ENCODE measurements around the gene FHOD3. TPM values are rescaled to one million over a fixed set of nuclear protein-coding genes. Genes with fewer than 3 reads are reported as not detected.

The FHOD3 gene
- total and polyA plus RNA-seq, 7 experiments from 2014 or later, result not detected

- Mint-ChIP-seq H3K36me3 (no peaks in the 10 kb centered on the region), H3K27ac (no peak overlapping the region), H3K4me3 (no peak overlapping the region), H3K27me3 (peaks cover 0 to 30% (median 5%) of the 10 kb centered on the region in 5 donors), H3K4me1 (peaks cover 0 to 8% (median 0%) of the 10 kb centered on the region in 7 donors), H3K9me3 (peaks cover 0 to 4% (median 0%) of the 10 kb centered on the region in 11 donors)
- ATAC-seq (no peak), DNase-seq (no peak)
- ChIA-PET CTCF (no interaction called here), POLR2A (no interaction called here)
- Histone ChIP-seq H3K27me3 (ENCODE audit: control insufficient read depth in 2 of 2, insufficient read depth in 2 of 2, low read length in 2 of 2) (no peaks in the 10 kb centered on the region), H3K4me3 (ENCODE audit: low read length) (no peak overlapping the region), H3K36me3 (ENCODE audit: control insufficient read depth in 2 of 3, insufficient read depth in 3 of 3, low read length in 3 of 3) (no peaks in the 10 kb centered on the region), H3K9me3 (ENCODE audit: control insufficient read depth in 2 of 3, low read length in 3 of 3) (no peaks in the 10 kb centered on the region), H3K27ac (ENCODE audit: low read depth, low read length) (no peak overlapping the region), H3K4me1 (ENCODE audit: control insufficient read depth in 2 of 2, insufficient read depth in 2 of 2, low read length in 2 of 2) (no peaks in the 10 kb centered on the region)
- intact Hi-C loops (cut with micrococcal nuclease), result no loop called here
Observed at GRCh38 chr18:36529747-36530146, 232.2 kb downstream of the FHOD3 start.

- Histone ChIP-seq H3K27ac (ENCODE audit: low read depth, low read length) (no peak overlapping the region), H3K27me3 (ENCODE audit: control insufficient read depth in 2 of 2, insufficient read depth in 2 of 2, low read length in 2 of 2) (no peaks in the 10 kb centered on the region), H3K4me1 (ENCODE audit: control insufficient read depth in 2 of 2, insufficient read depth in 2 of 2, low read length in 2 of 2) (no peaks in the 10 kb centered on the region), H3K9me3 (ENCODE audit: control insufficient read depth in 2 of 3, low read length in 3 of 3) (no peaks in the 10 kb centered on the region), H3K36me3 (ENCODE audit: control insufficient read depth in 2 of 3, insufficient read depth in 3 of 3, low read length in 3 of 3) (no peaks in the 10 kb centered on the region), H3K4me3 (ENCODE audit: low read length) (no peak overlapping the region)
- peaks cover 0 to 4% (median 0%) of the 10 kb centered on the region in 11 donors for H3K9me3 Mint-ChIP-seq
- no peak overlapping the region for H3K27ac Mint-ChIP-seq
- H3K27me3 Mint-ChIP-seq, result peaks cover 0 to 30% (median 5%) of the 10 kb centered on the region in 5 donors
- no peaks in the 10 kb centered on the region for H3K36me3 Mint-ChIP-seq
- intact Hi-C loops (cut with micrococcal nuclease), result no loop called here
- H3K4me1 Mint-ChIP-seq, result peaks cover 0 to 8% (median 0%) of the 10 kb centered on the region in 7 donors
- no peak overlapping the region for H3K4me3 Mint-ChIP-seq
- POLR2A ChIA-PET, result no interaction called here
- DNase-seq (no peak), ATAC-seq (no peak)
- CTCF ChIA-PET, result no interaction called here
Observed at GRCh38 chr18:36530676-36531405, 233.3 kb downstream of the FHOD3 start.

DNA sequence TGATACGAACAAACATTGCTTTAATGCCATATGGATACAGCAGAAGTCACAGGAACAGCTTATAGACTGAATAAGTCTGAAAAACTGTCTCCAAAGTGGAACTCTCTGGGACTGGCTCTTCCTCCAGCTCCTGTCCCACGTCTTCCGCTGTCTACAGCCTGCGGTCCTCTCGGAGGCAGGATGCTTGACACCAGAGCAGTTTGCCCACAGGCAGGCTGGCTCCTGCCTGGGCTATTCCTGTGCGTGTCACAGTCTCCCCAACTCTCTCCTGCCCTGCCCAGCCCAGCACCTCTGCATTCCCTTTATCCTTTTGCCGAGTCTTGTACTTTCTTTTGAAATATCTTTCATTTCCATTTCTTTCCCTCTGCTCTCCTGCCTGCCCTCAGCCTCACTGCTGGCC lies 234.1 kb downstream of the FHOD3 start:
- Mint-ChIP-seq H3K4me3 (no peak overlapping the region), H3K9me3 (peaks cover 0 to 4% (median 0%) of the 10 kb centered on the region in 11 donors), H3K27ac (no peak overlapping the region), H3K36me3 (no peaks in the 10 kb centered on the region), H3K27me3 (peaks cover 0 to 30% (median 5%) of the 10 kb centered on the region in 5 donors), H3K4me1 (peaks cover 0 to 8% (median 0%) of the 10 kb centered on the region in 7 donors)
- CTCF ChIA-PET, result no interaction called here
- H3K27me3 ChIP-seq (ENCODE audit: control insufficient read depth in 2 of 2, insufficient read depth in 2 of 2, low read length in 2 of 2), result no peaks in the 10 kb centered on the region
- no peak for ATAC-seq
- no peaks in the 10 kb centered on the region for H3K9me3 ChIP-seq (ENCODE audit: control insufficient read depth in 2 of 3, low read length in 3 of 3)
- H3K27ac ChIP-seq (ENCODE audit: low read depth, low read length), result no peak overlapping the region
- POLR2A ChIA-PET, result no interaction called here
- no peak overlapping the region for H3K4me3 ChIP-seq (ENCODE audit: low read length)
- DNase-seq, result no peak
- no peaks in the 10 kb centered on the region for H3K4me1 ChIP-seq (ENCODE audit: control insufficient read depth in 2 of 2, insufficient read depth in 2 of 2, low read length in 2 of 2)
- intact Hi-C loops (cut with micrococcal nuclease), result no loop called here
- no peaks in the 10 kb centered on the region for H3K36me3 ChIP-seq (ENCODE audit: control insufficient read depth in 2 of 3, insufficient read depth in 3 of 3, low read length in 3 of 3)

- Histone ChIP-seq H3K27me3 (ENCODE audit: control insufficient read depth in 2 of 2, insufficient read depth in 2 of 2, low read length in 2 of 2) (no peaks in the 10 kb centered on the region), H3K9me3 (ENCODE audit: control insufficient read depth in 2 of 3, low read length in 3 of 3) (no peaks in the 10 kb centered on the region), H3K36me3 (ENCODE audit: control insufficient read depth in 2 of 3, insufficient read depth in 3 of 3, low read length in 3 of 3) (no peaks in the 10 kb centered on the region), H3K4me3 (ENCODE audit: low read length) (no peak overlapping the region), H3K4me1 (ENCODE audit: control insufficient read depth in 2 of 2, insufficient read depth in 2 of 2, low read length in 2 of 2) (no peaks in the 10 kb centered on the region), H3K27ac (ENCODE audit: low read depth, low read length) (no peak overlapping the region)
- Mint-ChIP-seq H3K36me3 (no peaks in the 10 kb centered on the region), H3K27ac (no peak overlapping the region), H3K9me3 (peaks cover 0 to 4% (median 0%) of the 10 kb centered on the region in 11 donors), H3K4me1 (peaks cover 0 to 8% (median 0%) of the 10 kb centered on the region in 7 donors), H3K4me3 (no peak overlapping the region), H3K27me3 (peaks cover 0 to 34% (median 5%) of the 10 kb centered on the region in 5 donors)
- ChIA-PET POLR2A (no interaction called here), CTCF (no interaction called here)
- ATAC-seq, result no peak
- no peak for DNase-seq
- intact Hi-C loops (cut with micrococcal nuclease), result no loop called here
Observed at GRCh38 chr18:36532394-36532793, 234.9 kb downstream of the FHOD3 start.

GRCh38 chr18:36532815-36533214 lies 235.3 kb downstream of the FHOD3 start:
- H3K9me3 ChIP-seq (ENCODE audit: control insufficient read depth in 2 of 3, low read length in 3 of 3), result no peaks in the 10 kb centered on the region
- intact Hi-C loops (cut with micrococcal nuclease), result no loop called here
- no peak overlapping the region for H3K27ac ChIP-seq (ENCODE audit: low read depth, low read length)
- POLR2A ChIA-PET, result no interaction called here
- no peak overlapping the region for H3K4me3 Mint-ChIP-seq
- H3K4me1 Mint-ChIP-seq, result peaks cover 0 to 8% (median 0%) of the 10 kb centered on the region in 7 donors
- H3K4me3 ChIP-seq (ENCODE audit: low read length), result no peak overlapping the region
- H3K27me3 ChIP-seq (ENCODE audit: control insufficient read depth in 2 of 2, insufficient read depth in 2 of 2, low read length in 2 of 2), result no peaks in the 10 kb centered on the region
- ATAC-seq, result no peak
- no peaks in the 10 kb centered on the region for H3K36me3 Mint-ChIP-seq
- CTCF ChIA-PET, result no interaction called here
- H3K36me3 ChIP-seq (ENCODE audit: control insufficient read depth in 2 of 3, insufficient read depth in 3 of 3, low read length in 3 of 3), result no peaks in the 10 kb centered on the region
- no peak overlapping the region for H3K27ac Mint-ChIP-seq
- peaks cover 0 to 35% (median 5%) of the 10 kb centered on the region in 5 donors for H3K27me3 Mint-ChIP-seq
- peaks cover 0 to 4% (median 0%) of the 10 kb centered on the region in 11 donors for H3K9me3 Mint-ChIP-seq
- no peaks in the 10 kb centered on the region for H3K4me1 ChIP-seq (ENCODE audit: control insufficient read depth in 2 of 2, insufficient read depth in 2 of 2, low read length in 2 of 2)
- DNase-seq, result no peak

GRCh38 chr18:36533446-36534153 lies 236.1 kb downstream of the FHOD3 start:
- H3K4me3 Mint-ChIP-seq, result no peak overlapping the region
- no peak overlapping the region for H3K4me3 ChIP-seq (ENCODE audit: low read length)
- H3K4me1 ChIP-seq (ENCODE audit: control insufficient read depth in 2 of 2, insufficient read depth in 2 of 2, low read length in 2 of 2), result no peaks in the 10 kb centered on the region
- CTCF ChIA-PET, result interaction anchor here (0.6 kb wide), 1 partner anchor 1995 kb away, joined by 4 read pairs; no protein-coding TSS in a partner anchor
- H3K36me3 ChIP-seq (ENCODE audit: control insufficient read depth in 2 of 3, insufficient read depth in 3 of 3, low read length in 3 of 3), result no peaks in the 10 kb centered on the region
- peaks cover 0 to 4% (median 0%) of the 10 kb centered on the region in 11 donors for H3K9me3 Mint-ChIP-seq
- H3K27me3 Mint-ChIP-seq, result peaks cover 0 to 35% (median 5%) of the 10 kb centered on the region in 5 donors
- no peaks in the 10 kb centered on the region for H3K9me3 ChIP-seq (ENCODE audit: control insufficient read depth in 2 of 3, low read length in 3 of 3)
- ATAC-seq (no peak), DNase-seq (no peak)
- no peak overlapping the region for H3K27ac ChIP-seq (ENCODE audit: low read depth, low read length)
- peaks cover 0 to 8% (median 0%) of the 10 kb centered on the region in 7 donors for H3K4me1 Mint-ChIP-seq
- intact Hi-C loops (cut with micrococcal nuclease), result no loop called here
- POLR2A ChIA-PET, result interaction anchor here (0.5 kb wide), 1 partner anchor 756 kb away, joined by 3 read pairs; no protein-coding TSS in a partner anchor
- H3K27me3 ChIP-seq (ENCODE audit: control insufficient read depth in 2 of 2, insufficient read depth in 2 of 2, low read length in 2 of 2), result no peaks in the 10 kb centered on the region
- H3K36me3 Mint-ChIP-seq, result no peaks in the 10 kb centered on the region
- no peak overlapping the region for H3K27ac Mint-ChIP-seq

Measured in naive thymus-derived CD4-positive, alpha-beta T cell (primary cell).